SU-DHL-6 (cell line): ENCODE data around the gene RPTOR.

ENCODE experiments used
- EZH2phosphoT487 ChIP-seq: fragments of 200-600 bp; sonication (generic), shearing (Covaris generic); conservative IDR thresholded peaks from 2 replicates; pipeline ENCODE4 v1.6.1; 2018; ENCODE audit warnings: mild to moderate bottlenecking, antibody characterized with exemption, low read length, moderate library complexity, mixed read lengths
- TF ChIP-seq, protein P1 (sequence below): fragments of 200-600 bp; sonication (generic); IDR thresholded peaks from one replicate; pipeline ENCODE4 v1.5.1; 2017; ENCODE audit warnings: antibody characterized with exemption, mild to moderate bottlenecking, low read length, moderate library complexity; ENCODE audit not compliant: insufficient read depth, poor library complexity, severe bottlenecking

DNA sequence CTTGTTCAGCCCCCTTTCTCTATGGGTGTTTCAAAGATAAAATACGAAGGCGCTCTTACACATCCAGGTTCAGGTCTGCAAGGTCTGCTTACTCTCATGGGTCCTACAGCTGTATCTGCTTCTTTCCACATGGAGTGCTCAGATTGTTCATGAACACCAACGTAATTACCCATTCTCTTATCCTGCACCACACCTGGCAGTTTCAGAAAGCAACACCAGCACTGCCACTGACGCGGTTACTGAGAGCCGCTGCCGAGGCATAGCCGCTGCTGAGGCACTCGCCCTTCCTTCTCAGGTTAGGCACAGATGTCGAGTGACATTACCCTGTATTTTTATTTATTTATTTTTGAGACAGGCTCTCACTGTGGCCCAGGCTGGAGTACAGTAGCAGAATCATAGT lies 147.1 kb downstream of the RPTOR start:
- TF ChIP-seq, protein P1, sequence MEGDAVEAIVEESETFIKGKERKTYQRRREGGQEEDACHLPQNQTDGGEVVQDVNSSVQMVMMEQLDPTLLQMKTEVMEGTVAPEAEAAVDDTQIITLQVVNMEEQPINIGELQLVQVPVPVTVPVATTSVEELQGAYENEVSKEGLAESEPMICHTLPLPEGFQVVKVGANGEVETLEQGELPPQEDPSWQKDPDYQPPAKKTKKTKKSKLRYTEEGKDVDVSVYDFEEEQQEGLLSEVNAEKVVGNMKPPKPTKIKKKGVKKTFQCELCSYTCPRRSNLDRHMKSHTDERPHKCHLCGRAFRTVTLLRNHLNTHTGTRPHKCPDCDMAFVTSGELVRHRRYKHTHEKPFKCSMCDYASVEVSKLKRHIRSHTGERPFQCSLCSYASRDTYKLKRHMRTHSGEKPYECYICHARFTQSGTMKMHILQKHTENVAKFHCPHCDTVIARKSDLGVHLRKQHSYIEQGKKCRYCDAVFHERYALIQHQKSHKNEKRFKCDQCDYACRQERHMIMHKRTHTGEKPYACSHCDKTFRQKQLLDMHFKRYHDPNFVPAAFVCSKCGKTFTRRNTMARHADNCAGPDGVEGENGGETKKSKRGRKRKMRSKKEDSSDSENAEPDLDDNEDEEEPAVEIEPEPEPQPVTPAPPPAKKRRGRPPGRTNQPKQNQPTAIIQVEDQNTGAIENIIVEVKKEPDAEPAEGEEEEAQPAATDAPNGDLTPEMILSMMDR: no peak
- TF ChIP-seq EZH2phosphoT487: no peak
